Measurements from ENCODE around the gene PLCH1. TPM values are rescaled to one million over a fixed set of nuclear protein-coding genes. Genes with fewer than 3 reads are reported as not detected.
A peak's percentile ranks its signal among the peaks of the same experiment; 100 is the strongest.

The PLCH1 gene
- total RNA-seq, 1 experiment from 2014 or later: 3.8 TPM

GRCh38 chr3:155664925-155665695 lies 79.8 kb downstream of the PLCH1 start:
- H3K4me2 ChIP-seq (ENCODE audit: low read length): peak overlapping the region; percentile 58
- POLR2A ChIA-PET: no interaction called here
- intact Hi-C loops (cut with micrococcal nuclease): no loop called here
- no peaks in the 10 kb centered on the region for H3K9me3 ChIP-seq (ENCODE audit: control insufficient read depth in 1 of 2, insufficient read depth in 1 of 2, low read depth in 1 of 2, low read length in 2 of 2)
- BruUV-seq (replicated peaks): no TSS peak
- no peaks in the 10 kb centered on the region for H3K9me2 ChIP-seq (ENCODE audit: insufficient read depth)
- no peaks in the 10 kb centered on the region for H3K79me2 ChIP-seq (ENCODE audit: insufficient read depth, low read length)
- H3K27ac ChIP-seq (ENCODE audit: low read depth, low read length): peak overlapping the region; percentile 21; the same call in 1 of the 2 replicates
- no peak overlapping the region for H3K9ac ChIP-seq (ENCODE audit: low read length)
- H4K20me1 ChIP-seq (ENCODE audit: insufficient read depth): no peaks in the 10 kb centered on the region
- peak; percentile 38 for DNase-seq (ENCODE audit: low read depth, low spot score)
- no peaks in the 10 kb centered on the region for H3K36me3 ChIP-seq (ENCODE audit: control insufficient read depth in 1 of 2, insufficient read depth in 2 of 2, low read length in 2 of 2)
- H3K27me3 ChIP-seq (ENCODE audit: insufficient read depth, low read length): no peaks in the 10 kb centered on the region
- H2AFZ ChIP-seq (ENCODE audit: low read depth, low read length, poor library complexity, severe bottlenecking): peak overlapping the region; percentile 28
- peak overlapping the region in 1 of 2 experiments; percentile 25; a peak in 1 of 4 replicates for H3K4me3 ChIP-seq (replicated peaks in 1 of 2; ENCODE audit: low read depth in 1 of 2, low read length in 2 of 2)
- RAD21 ChIA-PET (ENCODE audit: low non-redundant PET in 1 of 2, low total read pairs in 2 of 2, uncharacterized antibody in 2 of 2, unreplicated experiment in 2 of 2): no interaction called here
- CTCF ChIA-PET: no interaction called here
- H3K4me1 ChIP-seq (ENCODE audit: control insufficient read depth in 1 of 2, insufficient read depth in 2 of 2, low read length in 2 of 2): peaks cover 12 to 15% of the 10 kb centered on the region in 2 experiments
- no peak for TF ChIP-seq POLR2A (IDR thresholded peaks at IDR 0.05; ENCODE audit: borderline replicate concordance, extremely low read depth, insufficient read depth, insufficient read length)
- peak; percentile 49; the same call in 1 of the 2 replicates for TF ChIP-seq SP1 (IDR thresholded peaks at IDR 0.05; ENCODE audit: low read depth)
- no peak for TF ChIP-seq CTCF (IDR thresholded peaks at IDR 0.05 in 2 of 3, conservative IDR thresholded peaks at IDR 0.05 in 1 of 3; ENCODE audit: borderline replicate concordance in 1 of 3, insufficient read depth in 1 of 3, low read depth in 2 of 3, low read length in 2 of 3)
- no peak for TF ChIP-seq YY1 (IDR thresholded peaks at IDR 0.05; ENCODE audit: extremely low read depth, insufficient replicate concordance, low read depth, low read length)
- no peak for TF ChIP-seq ZFX (IDR thresholded peaks at IDR 0.05)
- no peak for TF ChIP-seq CBX3 (IDR thresholded peaks at IDR 0.05; ENCODE audit: low read depth)
- peak; percentile 27; the same call in 1 of the 2 replicates for TF ChIP-seq MAX (IDR thresholded peaks at IDR 0.05)
- no peak for TF ChIP-seq REST (IDR thresholded peaks at IDR 0.05; ENCODE audit: low read depth)
- no peak for TF ChIP-seq SIN3A (IDR thresholded peaks at IDR 0.05; ENCODE audit: low read depth)
- TF ChIP-seq ATF3 (IDR thresholded peaks at IDR 0.05): no peak
- TF ChIP-seq EGR1 (IDR thresholded peaks at IDR 0.05; ENCODE audit: low read depth): no peak
- TF ChIP-seq TCF7L2 (IDR thresholded peaks at IDR 0.05; ENCODE audit: borderline replicate concordance, extremely low read depth, insufficient read depth, insufficient read length): no peak
- no peak for TF ChIP-seq SRF (IDR thresholded peaks at IDR 0.05; ENCODE audit: low read depth)
- no peak for TF ChIP-seq CEBPB (IDR thresholded peaks at IDR 0.05; ENCODE audit: low read depth)
- peak; percentile 39; the same call in 1 of the 2 replicates for TF ChIP-seq JUND (IDR thresholded peaks at IDR 0.05)
- TF ChIP-seq RAD21 (IDR thresholded peaks at IDR 0.05; ENCODE audit: low read depth): no peak
- no peak; the same call in 1 of the 2 replicates for TF ChIP-seq ELF1 (IDR thresholded peaks at IDR 0.05; ENCODE audit: borderline replicate concordance, low read depth)
- no peak for TF ChIP-seq EZH2 (IDR thresholded peaks at IDR 0.05)
- TF ChIP-seq POLR2AphosphoS5 (IDR thresholded peaks at IDR 0.05; ENCODE audit: low read depth, low read length): peak; percentile 20; the same call in 1 of the 2 replicates
- TF ChIP-seq FOSL1 (IDR thresholded peaks at IDR 0.05; ENCODE audit: low read depth): peak; percentile 53
- TF ChIP-seq ZNF274 (IDR thresholded peaks at IDR 0.05; ENCODE audit: low read depth, low read length): no peak
- ATAC-seq: peak; percentile 81
